HAP-1 (cell line): Measurements from ENCODE around the gene CXCR4.

Experiments
- DNase-seq, 2 experiments: peaks; one replicate each; pipeline ENCODE4 v3.0.0-alpha.2; 2016 to 2020; ENCODE audit warnings: low spot score in 2 of 2
- H3K27me3 ChIP-seq: fragments of 250-450 bp; sonication (Bioruptor Pico); 2 replicates; pipeline ENCODE4 v1.5.1; 2020; ENCODE audit warnings: low read depth, mild to moderate bottlenecking, moderate library complexity
- H3K36me3 ChIP-seq: fragments of 250-450 bp; sonication (Bioruptor Pico); replicated peaks from 2 replicates; pipeline ENCODE4 v1.5.1; 2020; ENCODE audit warnings: mild to moderate bottlenecking
- H3K4me1 ChIP-seq: fragments of 250-450 bp; sonication (Bioruptor Pico); 2 replicates; pipeline ENCODE4 v1.5.1; 2020; ENCODE audit warnings: mild to moderate bottlenecking
- H3K4me3 ChIP-seq: fragments of 250-450 bp; sonication (Bioruptor Pico); 2 replicates; pipeline ENCODE4 v1.5.1; 2020; ENCODE audit warnings: mild to moderate bottlenecking, moderate library complexity
- H3K9me3 ChIP-seq: fragments of 250-450 bp; sonication (Bioruptor Pico); 2 replicates; pipeline ENCODE4 v1.5.1; 2020; ENCODE audit warnings: mild to moderate bottlenecking, moderate library complexity
- in situ Hi-C: fragments of 300-500 bp; cut with MboI; formaldehyde crosslinking; loops from 3 replicates; pipeline ENCODE4 v1.14.3; 2020; ENCODE audit warnings: low sequenced_read_pairs, inconsistent platforms, mixed read lengths

CXCR4 gene

GRCh38 chr2:136068581-136069227, 49.2 kb downstream of the CXCR4 start:
- Histone ChIP-seq H3K4me1 (no peaks in the 10 kb centered on the region), H3K4me3 (no peak overlapping the region), H3K9me3 (no peaks in the 10 kb centered on the region), H3K36me3 (no peaks in the 10 kb centered on the region), H3K27me3 (peaks cover 3% of the 10 kb centered on the region)
- in situ Hi-C loops = no loop called here
- DNase-seq = no peak

DNA sequence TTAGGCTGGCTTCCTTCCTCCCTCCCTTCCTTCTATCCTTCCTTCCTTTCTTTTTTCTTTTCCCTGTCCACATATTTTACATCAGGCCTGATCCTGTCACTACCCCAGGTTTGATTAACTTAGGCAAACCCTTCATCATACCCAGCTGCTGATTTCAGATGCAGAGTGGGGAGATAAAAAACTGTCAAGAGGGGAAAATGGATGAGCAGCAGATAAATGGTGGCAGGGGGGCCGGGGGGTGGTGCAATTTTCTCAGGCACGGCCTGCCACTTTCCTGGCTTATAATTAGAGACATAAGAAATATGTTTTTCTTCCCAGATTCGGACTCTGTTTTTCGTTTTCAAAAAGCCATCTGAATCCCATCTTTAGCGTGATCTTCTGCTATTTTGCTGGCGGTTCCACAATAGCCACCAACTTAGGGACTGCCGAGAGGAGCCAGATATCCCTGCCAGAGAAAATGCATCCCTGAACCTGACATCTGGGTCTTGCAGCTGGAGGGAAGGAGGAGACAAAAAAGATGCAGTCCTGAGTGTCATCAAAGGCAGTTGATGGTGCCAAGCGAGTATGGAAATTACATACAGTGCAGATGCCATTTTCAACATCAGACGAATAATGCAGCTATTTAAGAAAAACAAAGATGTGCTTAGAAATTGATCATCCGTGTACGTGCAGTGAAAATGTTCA, 49.9 kb downstream of the CXCR4 start:
- no peaks in the 10 kb centered on the region for H3K9me3 ChIP-seq
- no peaks in the 10 kb centered on the region for H3K36me3 ChIP-seq
- no peaks in the 10 kb centered on the region for H3K4me1 ChIP-seq
- H3K27me3 ChIP-seq = peaks cover 3% of the 10 kb centered on the region; the same call in 1 of the 2 replicates
- DNase-seq = no peak
- in situ Hi-C loops = no loop called here
- H3K4me3 ChIP-seq = no peak overlapping the region

- peaks cover 3% of the 10 kb centered on the region; the same call in 1 of the 2 replicates for H3K27me3 ChIP-seq
- no peak for DNase-seq
- in situ Hi-C loops = no loop called here
These were observed 50.5 kb downstream of the CXCR4 start for GRCh38 chr2:136067459-136067858.

GRCh38 chr2:136065907-136066306, 52.0 kb downstream of the CXCR4 start:
- no peaks in the 10 kb centered on the region for H3K9me3 ChIP-seq
- H3K27me3 ChIP-seq = peaks cover 3% of the 10 kb centered on the region; the same call in 1 of the 2 replicates
- no peak overlapping the region for H3K4me3 ChIP-seq
- H3K4me1 ChIP-seq = no peaks in the 10 kb centered on the region
- no peaks in the 10 kb centered on the region for H3K36me3 ChIP-seq
- in situ Hi-C loops = no loop called here
- no peak for DNase-seq

More at GRCh38 chr2:136067459-136067858, 50.5 kb downstream of the CXCR4 start:
- H3K4me1 ChIP-seq = no peaks in the 10 kb centered on the region
- no peak overlapping the region for H3K4me3 ChIP-seq
- no peaks in the 10 kb centered on the region for H3K36me3 ChIP-seq
- no peaks in the 10 kb centered on the region for H3K9me3 ChIP-seq

- no peaks in the 10 kb centered on the region for H3K36me3 ChIP-seq
- no peaks in the 10 kb centered on the region for H3K4me1 ChIP-seq
- in situ Hi-C loops = no loop called here
- no peak overlapping the region for H3K4me3 ChIP-seq
- peaks cover 3% of the 10 kb centered on the region; the same call in 1 of the 2 replicates for H3K27me3 ChIP-seq
- H3K9me3 ChIP-seq = no peaks in the 10 kb centered on the region
- DNase-seq = no peak
These were observed 52.6 kb downstream of the CXCR4 start for GRCh38 chr2:136065384-136065783.
